D341Med (cell line): ENCODE data around the gene SEMA5A.

ENCODE experiments used
- DNase-seq: peaks from one replicate; pipeline ENCODE4 v3.0.0; 2012; ENCODE audit warnings: low spot score

The SEMA5A gene

GRCh38 chr5:9324348-9325077 lies 221.4 kb downstream of the SEMA5A start:
- no peak for DNase-seq

- no peak for DNase-seq
These were observed 225.2 kb downstream of the SEMA5A start for GRCh38 chr5:9320652-9321051.

GRCh38 chr5:9318031-9318430 lies 227.8 kb downstream of the SEMA5A start:
- DNase-seq = no peak

GRCh38 chr5:9316733-9317132 lies 229.1 kb downstream of the SEMA5A start:
- no peak for DNase-seq

GRCh38 chr5:9316041-9316440 lies 229.8 kb downstream of the SEMA5A start:
- DNase-seq = no peak

GRCh38 chr5:9314558-9314957 lies 231.3 kb downstream of the SEMA5A start:
- DNase-seq = no peak

- no peak for DNase-seq
These were observed 232.1 kb downstream of the SEMA5A start for GRCh38 chr5:9313751-9314150.

GRCh38 chr5:9307150-9307549 lies 238.7 kb downstream of the SEMA5A start:
- DNase-seq = no peak

GRCh38 chr5:9302218-9302617 lies 243.7 kb downstream of the SEMA5A start:
- DNase-seq = no peak

GRCh38 chr5:9301200-9301599 lies 244.7 kb downstream of the SEMA5A start:
- DNase-seq = no peak

GRCh38 chr5:9297134-9297533 lies 248.7 kb downstream of the SEMA5A start:
- no peak for DNase-seq

GRCh38 chr5:9295466-9295801 lies 250.4 kb downstream of the SEMA5A start:
- no peak for DNase-seq

- no peak for DNase-seq
These were observed 250.9 kb downstream of the SEMA5A start for GRCh38 chr5:9294793-9295465.

- no peak for DNase-seq
These were observed 257.6 kb downstream of the SEMA5A start for GRCh38 chr5:9288234-9288633.

GRCh38 chr5:9284781-9285307 lies 261.0 kb downstream of the SEMA5A start:
- no peak for DNase-seq

- no peak for DNase-seq
These were observed 261.6 kb downstream of the SEMA5A start for GRCh38 chr5:9284272-9284671.

GRCh38 chr5:9283473-9283872 lies 262.4 kb downstream of the SEMA5A start:
- DNase-seq = no peak

GRCh38 chr5:9283021-9283420 lies 262.9 kb downstream of the SEMA5A start:
- no peak for DNase-seq

- no peak for DNase-seq
These were observed 263.7 kb downstream of the SEMA5A start for GRCh38 chr5:9282211-9282610.

- no peak for DNase-seq
These were observed 266.1 kb downstream of the SEMA5A start for GRCh38 chr5:9279774-9280173.

- no peak for DNase-seq
These were observed 266.8 kb downstream of the SEMA5A start for GRCh38 chr5:9278921-9279603.

GRCh38 chr5:9269014-9269413 lies 276.9 kb downstream of the SEMA5A start:
- DNase-seq = no peak

GRCh38 chr5:9268226-9268625 lies 277.6 kb downstream of the SEMA5A start:
- DNase-seq = no peak
